Mesothelial cell of epicardium (in vitro differentiated cells): ENCODE measurements around the gene UTP25. TPM values are rescaled to one million over a fixed set of nuclear protein-coding genes. Genes with fewer than 3 reads are reported as not detected.

ENCODE experiments used
- DNase-seq, 2 experiments: peaks; one replicate each; pipeline ENCODE4 v3.0.0; 2021; ENCODE audit warnings: low spot score in 2 of 2; ENCODE audit not compliant: unreplicated experiment in 2 of 2
- H3K27ac Mint-ChIP-seq: 2 replicates; pipeline ENCODE4 v1.8.0; 2021; ENCODE audit warnings: mixed read lengths
- H3K27me3 Mint-ChIP-seq: 2 replicates; pipeline ENCODE4 v1.8.0; 2021; ENCODE audit warnings: low read depth, mixed read lengths
- H3K36me3 Mint-ChIP-seq: 2 replicates; pipeline ENCODE4 v1.8.0; 2021; ENCODE audit warnings: mixed read lengths
- H3K4me1 Mint-ChIP-seq: 2 replicates; pipeline ENCODE4 v1.8.0; 2021; ENCODE audit warnings: mixed read lengths
- H3K4me3 Mint-ChIP-seq: 2 replicates; pipeline ENCODE4 v1.8.0; 2021; ENCODE audit warnings: mild to moderate bottlenecking, moderate library complexity, mixed read lengths
- H3K9me3 Mint-ChIP-seq: 2 replicates; pipeline ENCODE4 v1.8.0; 2021; ENCODE audit warnings: mixed read lengths
- CTCF ChIP-seq: fragments of 200-600 bp; sonication (generic); IDR thresholded peaks from one replicate; pipeline ENCODE4 v1.5.0; 2021; ENCODE audit warnings: antibody characterized with exemption; ENCODE audit not compliant: unreplicated experiment
- total RNA-seq: library from RNA; stranded (reverse); gene quantifications from 3 replicates; pipeline ENCODE4 v1.2.1, GENCODE V29; 2021

Gene UTP25
- total RNA-seq, 1 donor from 2014 or later, result 9.7 TPM

GRCh38 chr1:209876078-209876800, 48.5 kb downstream of the UTP25 start:
- Mint-ChIP-seq H3K27me3 (peaks cover 31% of the 10 kb centered on the region), H3K4me1 (peaks cover 13% of the 10 kb centered on the region), H3K27ac (no peak overlapping the region), H3K9me3 (no peaks in the 10 kb centered on the region), H3K4me3 (no peak overlapping the region), H3K36me3 (no peaks in the 10 kb centered on the region)
- no peak for TF ChIP-seq CTCF
- no peak for DNase-seq

- no peak for TF ChIP-seq CTCF
- DNase-seq, result no peak
Measured at GRCh38 chr1:209877087-209877764, 49.5 kb downstream of the UTP25 start.

GRCh38 chr1:209878964-209879363, 51.2 kb downstream of the UTP25 start:
- Mint-ChIP-seq H3K27me3 (peaks cover 43% of the 10 kb centered on the region), H3K36me3 (no peaks in the 10 kb centered on the region), H3K27ac (no peak overlapping the region), H3K4me1 (peaks cover 12% of the 10 kb centered on the region), H3K4me3 (no peak overlapping the region), H3K9me3 (no peaks in the 10 kb centered on the region)
- no peak for TF ChIP-seq CTCF
- no peak for DNase-seq

More at GRCh38 chr1:209877087-209877764, 49.5 kb downstream of the UTP25 start:
- H3K27me3 Mint-ChIP-seq, result peaks cover 41% of the 10 kb centered on the region
- H3K4me1 Mint-ChIP-seq, result peaks cover 3% of the 10 kb centered on the region
- H3K27ac Mint-ChIP-seq, result no peak overlapping the region
- H3K4me3 Mint-ChIP-seq, result no peak overlapping the region
- H3K9me3 Mint-ChIP-seq, result no peaks in the 10 kb centered on the region
- H3K36me3 Mint-ChIP-seq, result no peaks in the 10 kb centered on the region

- peaks cover 17% of the 10 kb centered on the region for H3K4me1 Mint-ChIP-seq
- H3K27me3 Mint-ChIP-seq, result peaks cover 43% of the 10 kb centered on the region
- H3K27ac Mint-ChIP-seq, result no peak overlapping the region
- H3K36me3 Mint-ChIP-seq, result no peaks in the 10 kb centered on the region
- H3K9me3 Mint-ChIP-seq, result no peaks in the 10 kb centered on the region
- no peak overlapping the region for H3K4me3 Mint-ChIP-seq
- DNase-seq, result no peak
- no peak for TF ChIP-seq CTCF
Measured at GRCh38 chr1:209879539-209879938, 51.8 kb downstream of the UTP25 start.

GRCh38 chr1:209880031-209880430, 52.3 kb downstream of the UTP25 start:
- no peaks in the 10 kb centered on the region for H3K9me3 Mint-ChIP-seq
- H3K27me3 Mint-ChIP-seq, result peaks cover 43% of the 10 kb centered on the region
- no peak overlapping the region for H3K27ac Mint-ChIP-seq

More at GRCh38 chr1:209880031-209880430, 52.3 kb downstream of the UTP25 start:
- no peak for TF ChIP-seq CTCF
- H3K4me3 Mint-ChIP-seq, result no peak overlapping the region
- DNase-seq, result no peak
- peaks cover 20% of the 10 kb centered on the region for H3K4me1 Mint-ChIP-seq
- H3K36me3 Mint-ChIP-seq, result no peaks in the 10 kb centered on the region
